ENCODE data around the gene ZNF669.
"Not testable (repeated sequence)": the region's sequence is repeated elsewhere in the genome, so short reads cannot be mapped to it uniquely, and the experiment has no call there.

The ZNF669 gene

GRCh38 chr1:247103859-247104591 lies at the start of gene ZNF669:
Gene ZNF669, minus strand, starts transcription at chr1:247104356. Its CDS starts 157 bp downstream, at chr1:247104199.
- in situ Hi-C loops (cut with MboI; ENCODE audit: low pct_unique_long_range_greater_than_20kb, low sequenced_read_pairs, unreplicated experiment): no loop called here
- DNase-seq (ENCODE audit: low spot score): peak; percentile 95

GRCh38 chr1:247147781-247148180 lies 43.6 kb upstream of the ZNF669 start:
- no peak for DNase-seq (ENCODE audit: low spot score)
- TF ChIP-seq CTCF (IDR thresholded peaks at IDR 0.05; ENCODE audit: extremely low read depth, insufficient read depth, missing control alignments): no peak
- in situ Hi-C loops (cut with MboI; ENCODE audit: low pct_unique_long_range_greater_than_20kb, low sequenced_read_pairs, unreplicated experiment): no loop called here

More at GRCh38 chr1:247103859-247104591, at the start of gene ZNF669:
- no peak for TF ChIP-seq CTCF (IDR thresholded peaks at IDR 0.05; ENCODE audit: extremely low read depth, insufficient read depth, missing control alignments)

- DNase-seq (ENCODE audit: low spot score); in situ Hi-C loops (cut with MboI; ENCODE audit: low pct_unique_long_range_greater_than_20kb, low sequenced_read_pairs, unreplicated experiment): not testable (repeated sequence)
These were observed 43.0 kb upstream of the ZNF669 start for GRCh38 chr1:247147120-247147519.

- TF ChIP-seq CTCF (IDR thresholded peaks at IDR 0.05; ENCODE audit: extremely low read depth, insufficient read depth, missing control alignments): no peak
- DNase-seq (ENCODE audit: low spot score): no peak
- in situ Hi-C loops (cut with MboI; ENCODE audit: low pct_unique_long_range_greater_than_20kb, low sequenced_read_pairs, unreplicated experiment): no loop called here
These were observed 42.5 kb upstream of the ZNF669 start for GRCh38 chr1:247146671-247147070.

- no peak for DNase-seq (ENCODE audit: low spot score)
- in situ Hi-C loops (cut with MboI; ENCODE audit: low pct_unique_long_range_greater_than_20kb, low sequenced_read_pairs, unreplicated experiment): no loop called here
- TF ChIP-seq CTCF (IDR thresholded peaks at IDR 0.05; ENCODE audit: extremely low read depth, insufficient read depth, missing control alignments): no peak
These were observed 41.1 kb upstream of the ZNF669 start for GRCh38 chr1:247145279-247145678.

- DNase-seq (ENCODE audit: low spot score); in situ Hi-C loops (cut with MboI; ENCODE audit: low pct_unique_long_range_greater_than_20kb, low sequenced_read_pairs, unreplicated experiment): not testable (repeated sequence)
These were observed 35.4 kb upstream of the ZNF669 start for GRCh38 chr1:247139557-247139956.

- in situ Hi-C loops (cut with MboI; ENCODE audit: low pct_unique_long_range_greater_than_20kb, low sequenced_read_pairs, unreplicated experiment): no loop called here
- DNase-seq (ENCODE audit: low spot score): no peak
- no peak for TF ChIP-seq CTCF (IDR thresholded peaks at IDR 0.05; ENCODE audit: extremely low read depth, insufficient read depth, missing control alignments)
These were observed 27.1 kb upstream of the ZNF669 start for GRCh38 chr1:247131236-247131635.

GRCh38 chr1:247127519-247128282 lies 23.5 kb upstream of the ZNF669 start:
- in situ Hi-C loops (cut with MboI; ENCODE audit: low pct_unique_long_range_greater_than_20kb, low sequenced_read_pairs, unreplicated experiment); DNase-seq (ENCODE audit: low spot score): not testable (repeated sequence)

- in situ Hi-C loops (cut with MboI; ENCODE audit: low pct_unique_long_range_greater_than_20kb, low sequenced_read_pairs, unreplicated experiment): not testable (repeated sequence)
These were observed 22.4 kb upstream of the ZNF669 start for GRCh38 chr1:247126601-247127000.

GRCh38 chr1:247126166-247126565 lies 22.0 kb upstream of the ZNF669 start:
- in situ Hi-C loops (cut with MboI; ENCODE audit: low pct_unique_long_range_greater_than_20kb, low sequenced_read_pairs, unreplicated experiment); DNase-seq (ENCODE audit: low spot score): not testable (repeated sequence)

More at GRCh38 chr1:247126601-247127000, 22.4 kb upstream of the ZNF669 start:
- not testable (repeated sequence) for DNase-seq (ENCODE audit: low spot score)
